GM19239 (cell line): ENCODE data around the gene TP53I13.
"Not testable (repeated sequence)": the region's sequence is repeated elsewhere in the genome, so short reads cannot be mapped to it uniquely, and the experiment has no call there.

Experiments
- DNase-seq: peaks from one replicate; pipeline ENCODE4 v3.0.0; 2011; ENCODE audit warnings: low spot score; ENCODE audit not compliant: insufficient read length
- FAIRE-seq: peaks from 2 replicates; lab custom pipeline; 2011; peaks lifted over from hg19 to GRCh38; lab: Jason Lieb, UNC

The TP53I13 gene

GRCh38 chr17:29568331-29569244, at the start of gene TP53I13:
TP53I13 (plus strand) TSS chr17:29568701; CDS start chr17:29568759, 58 bp downstream.
- DNase-seq, result peak; percentile 93
- peak; percentile 91 for FAIRE-seq

GRCh38 chr17:29524692-29525091, 43.8 kb upstream of the TP53I13 start:
- DNase-seq (no peak), FAIRE-seq (no peak)

GRCh38 chr17:29526322-29526721, 42.2 kb upstream of the TP53I13 start:
- DNase-seq (no peak), FAIRE-seq (no peak)

GRCh38 chr17:29533976-29534375, 34.5 kb upstream of the TP53I13 start:
- no peak for DNase-seq
- FAIRE-seq, result no peak

- no peak for DNase-seq
- FAIRE-seq, result no peak
Measured at GRCh38 chr17:29544066-29544465, 24.4 kb upstream of the TP53I13 start.

- FAIRE-seq, result no peak
- DNase-seq, result no peak
Measured at GRCh38 chr17:29546085-29546484, 22.4 kb upstream of the TP53I13 start.

- DNase-seq, result no peak
- no peak for FAIRE-seq
Measured at GRCh38 chr17:29546830-29547229, 21.7 kb upstream of the TP53I13 start.

- DNase-seq (no peak), FAIRE-seq (peak; percentile 72)
Measured at GRCh38 chr17:29549177-29549923, 19.2 kb upstream of the TP53I13 start.

- no peak for FAIRE-seq
Measured at GRCh38 chr17:29555840-29556239, 12.7 kb upstream of the TP53I13 start.

GRCh38 chr17:29557085-29557738, 11.3 kb upstream of the TP53I13 start:
- no peak for DNase-seq

More at GRCh38 chr17:29555840-29556239, 12.7 kb upstream of the TP53I13 start:
- no peak for DNase-seq

GRCh38 chr17:29557739-29558116, 10.8 kb upstream of the TP53I13 start:
- no peak for DNase-seq
- FAIRE-seq, result peak; percentile 37

More at GRCh38 chr17:29557085-29557738, 11.3 kb upstream of the TP53I13 start:
- FAIRE-seq, result peak; percentile 28

GRCh38 chr17:29558139-29558538, 10.4 kb upstream of the TP53I13 start:
- FAIRE-seq, DNase-seq: not testable (repeated sequence)

GRCh38 chr17:29559640-29560039, 8.9 kb upstream of the TP53I13 start:
- FAIRE-seq, result no peak

GRCh38 chr17:29560316-29560715, 8.2 kb upstream of the TP53I13 start:
- FAIRE-seq, result peak; percentile 78
- DNase-seq, result no peak

More at GRCh38 chr17:29559640-29560039, 8.9 kb upstream of the TP53I13 start:
- DNase-seq, result no peak

GRCh38 chr17:29561554-29562517, 6.7 kb upstream of the TP53I13 start:
- FAIRE-seq, result no peak

GRCh38 chr17:29562615-29563014, 5.9 kb upstream of the TP53I13 start:
- FAIRE-seq, result no peak
- DNase-seq, result no peak

More at GRCh38 chr17:29561554-29562517, 6.7 kb upstream of the TP53I13 start:
- no peak for DNase-seq

- no peak for FAIRE-seq
- DNase-seq, result no peak
Measured at GRCh38 chr17:29563816-29564215, 4.7 kb upstream of the TP53I13 start.

- peak; percentile 47 for FAIRE-seq
- no peak for DNase-seq
Measured at GRCh38 chr17:29565643-29566472, 2.6 kb upstream of the TP53I13 start.
